GM12891 (cell line): ENCODE measurements around the gene NSMCE1.

Experiments
- POLR2A ChIP-seq: IDR thresholded peaks from 2 replicates; pipeline ENCODE4 v1.6.1; 2011; ENCODE audit warnings: low read depth, low read length, control low read depth
- POLR2AphosphoS5 ChIP-seq: IDR thresholded peaks from 2 replicates; pipeline ENCODE4 v1.6.1; 2011; ENCODE audit warnings: low read depth, low read length, control low read depth
- TAF1 ChIP-seq: IDR thresholded peaks from 2 replicates; pipeline ENCODE4 v1.6.1; 2011; ENCODE audit warnings: low read depth, low read length, control low read depth

GRCh38 chr16:27234171-27234570 lies 34.4 kb downstream of the NSMCE1 start:
- no peak for TF ChIP-seq POLR2A
- no peak for TF ChIP-seq POLR2AphosphoS5
- no peak for TF ChIP-seq TAF1
